NK-92 (cell line): ENCODE data around the gene UACA.
"Not testable (repeated sequence)": the region's sequence is repeated elsewhere in the genome, so short reads cannot be mapped to it uniquely, and the experiment has no call there.

Source experiments
- DNase-seq: peaks from one replicate; lab custom pipeline; 2025; ENCODE audit not compliant: unreplicated experiment; lab: John Stamatoyannopoulos, UW

UACA gene

GRCh38 chr15:70672081-70672480, 91.3 kb downstream of the UACA start:
- DNase-seq = no peak

- no peak for DNase-seq
Observed at GRCh38 chr15:70670680-70671079, 92.7 kb downstream of the UACA start.

DNA sequence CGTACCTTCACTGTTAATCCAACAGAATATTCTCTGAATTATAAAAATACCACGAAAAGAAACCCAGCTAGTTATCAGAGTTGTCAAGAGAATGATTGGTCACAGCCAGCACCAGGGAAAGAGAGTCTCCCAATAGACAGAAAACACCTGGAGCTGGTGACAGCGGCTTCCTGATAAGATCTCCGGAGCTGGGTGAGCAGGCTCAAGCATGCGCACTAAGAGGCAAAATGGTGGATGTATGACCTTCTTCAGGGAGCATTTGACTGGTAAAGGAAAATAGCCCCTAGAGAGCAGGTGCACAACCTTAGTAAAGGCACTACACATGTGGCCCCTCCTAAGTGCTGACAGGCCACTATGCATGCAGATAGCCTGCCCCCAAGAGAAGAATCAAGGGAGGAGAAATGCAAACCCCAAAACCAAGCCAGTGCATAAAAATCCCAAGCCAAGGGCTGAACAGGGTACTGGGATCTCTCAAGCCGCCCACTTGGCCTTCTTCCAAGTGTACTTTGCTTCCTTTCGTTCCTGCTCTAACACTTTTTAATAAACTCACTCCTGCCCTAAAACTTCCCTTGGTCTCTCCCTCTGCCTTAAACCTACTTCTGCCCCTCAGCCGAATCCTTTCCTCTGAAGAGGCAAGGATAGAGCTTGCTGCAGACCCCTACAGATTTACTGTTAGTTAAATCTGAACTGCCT, 93.2 kb downstream of the UACA start:
- no peak for DNase-seq

- DNase-seq = no peak
Observed at GRCh38 chr15:70669006-70669602, 94.3 kb downstream of the UACA start.

- DNase-seq = no peak
Observed at GRCh38 chr15:70665599-70665998, 97.8 kb downstream of the UACA start.

DNA sequence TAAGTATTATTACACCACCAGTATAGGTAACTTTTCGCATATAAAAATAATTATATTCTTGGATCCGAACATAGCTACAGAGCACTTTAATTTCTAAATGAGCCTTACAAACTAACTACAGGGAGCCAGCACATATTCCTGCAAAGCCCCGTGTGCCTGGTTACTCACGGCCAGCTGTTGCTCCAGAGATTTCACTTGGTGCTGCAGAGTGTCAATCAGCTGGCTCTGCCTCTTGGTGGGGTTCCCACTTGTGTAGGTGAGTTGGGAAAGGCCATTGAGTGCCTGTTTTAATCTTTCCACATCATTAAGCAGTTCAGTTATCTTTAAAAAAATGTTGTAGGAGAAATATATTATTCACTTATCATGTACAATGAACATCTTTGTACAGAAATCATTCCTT, 98.9 kb downstream of the UACA start:
- DNase-seq = no peak

- DNase-seq = not testable (repeated sequence)
Observed at GRCh38 chr15:70663069-70663468, 100.3 kb downstream of the UACA start.

DNA sequence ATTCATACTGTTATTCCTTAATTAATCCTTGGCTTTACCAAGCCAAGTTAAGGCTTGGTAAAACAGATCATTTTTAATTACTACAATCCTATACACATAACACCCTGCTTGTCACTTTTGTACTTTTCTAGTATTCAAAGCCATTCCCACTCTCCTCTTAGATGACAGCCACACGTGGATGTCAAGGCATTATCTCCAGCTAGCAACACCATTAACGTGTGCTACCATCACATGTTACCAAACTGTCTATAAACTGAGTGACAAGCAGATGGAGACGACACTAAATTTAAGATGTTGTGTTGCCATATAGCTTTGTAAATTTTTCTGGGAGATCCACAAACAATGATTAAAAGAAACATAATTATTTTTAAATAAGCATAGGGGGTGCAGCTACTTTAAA, 103.7 kb downstream of the UACA start:
- no peak for DNase-seq

- no peak for DNase-seq
Observed at GRCh38 chr15:70658641-70659040, 104.7 kb downstream of the UACA start.

- no peak for DNase-seq
Observed at GRCh38 chr15:70653426-70653825, 109.9 kb downstream of the UACA start.

GRCh38 chr15:70652341-70652740, 111.0 kb downstream of the UACA start:
- no peak for DNase-seq

DNA sequence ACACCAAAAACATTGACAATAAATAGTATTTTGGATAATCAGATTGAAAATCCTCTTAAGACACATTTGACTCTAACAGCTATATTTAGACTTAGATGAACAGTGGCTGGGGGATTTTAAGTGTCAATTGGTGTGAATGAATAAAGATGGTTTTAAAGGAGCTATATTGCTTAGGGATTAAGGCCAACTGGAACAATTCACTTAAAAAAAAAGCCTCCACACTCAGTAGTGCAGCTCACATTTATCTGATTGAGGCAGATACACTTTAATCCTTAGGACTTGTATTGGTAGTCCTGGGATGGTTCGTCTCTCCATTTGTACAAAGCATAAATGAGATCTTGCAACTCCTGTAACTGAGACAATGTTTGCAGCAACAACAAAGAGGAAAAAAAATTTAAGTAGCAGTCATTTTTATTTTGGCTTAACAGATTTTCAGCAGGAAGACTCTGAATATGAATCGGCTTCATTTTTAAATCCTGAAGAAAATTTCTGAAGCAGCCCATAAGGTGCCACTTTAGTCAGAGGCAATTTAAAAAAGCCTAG, 112.0 kb downstream of the UACA start:
- DNase-seq = no peak

DNA sequence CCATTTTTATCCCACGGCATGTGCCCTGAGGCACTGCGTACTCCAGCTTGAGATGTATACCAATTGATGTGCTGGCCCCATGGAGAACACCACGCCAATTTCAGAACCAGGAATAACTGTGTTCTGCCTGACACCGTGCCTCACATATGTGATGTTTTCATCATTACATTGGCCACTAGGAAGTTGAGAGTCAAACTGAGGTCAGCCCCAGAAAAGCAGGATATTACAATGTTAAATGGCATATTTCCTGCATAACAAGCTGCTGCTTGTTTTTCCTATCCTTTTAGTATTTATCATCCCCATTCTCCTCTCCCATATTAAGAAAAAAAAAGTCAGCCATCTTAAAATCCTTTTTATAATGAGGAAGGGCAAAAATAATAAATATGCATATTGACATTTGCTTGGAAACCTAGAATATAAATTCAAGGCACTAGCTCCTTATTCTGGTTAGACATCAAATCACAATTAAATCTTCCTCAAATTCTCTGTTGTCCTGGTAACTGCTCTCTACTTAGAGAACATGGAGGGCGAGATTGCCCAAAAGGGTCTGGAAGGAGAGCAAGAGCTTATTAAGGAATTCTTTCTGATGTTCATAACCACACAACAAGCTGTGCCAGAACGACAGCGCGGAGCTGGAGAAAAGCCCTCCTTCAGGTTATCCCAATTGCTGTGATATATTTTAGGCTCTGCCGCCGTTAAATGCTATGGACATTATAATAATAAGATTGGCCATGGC, 112.6 kb downstream of the UACA start:
- no peak for DNase-seq

DNA sequence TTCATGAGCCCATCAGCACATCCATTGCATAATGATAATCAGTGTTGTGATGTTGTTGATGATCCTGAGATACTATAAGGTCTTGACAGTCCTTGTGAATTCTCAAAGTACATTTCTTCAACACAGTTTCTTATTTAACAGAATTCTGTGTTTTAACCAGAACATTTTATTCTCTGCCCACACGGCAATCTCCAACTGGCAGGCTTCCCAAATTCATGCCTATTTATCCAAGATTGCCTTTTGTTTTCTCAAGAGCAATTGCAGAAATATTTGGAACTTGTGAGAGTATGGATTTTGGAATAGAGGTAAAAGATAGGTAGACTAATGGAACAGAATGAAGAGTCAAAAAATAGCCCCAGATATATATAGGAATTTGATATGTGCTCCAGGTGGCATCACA, 116.0 kb downstream of the UACA start:
- DNase-seq = no peak

DNA sequence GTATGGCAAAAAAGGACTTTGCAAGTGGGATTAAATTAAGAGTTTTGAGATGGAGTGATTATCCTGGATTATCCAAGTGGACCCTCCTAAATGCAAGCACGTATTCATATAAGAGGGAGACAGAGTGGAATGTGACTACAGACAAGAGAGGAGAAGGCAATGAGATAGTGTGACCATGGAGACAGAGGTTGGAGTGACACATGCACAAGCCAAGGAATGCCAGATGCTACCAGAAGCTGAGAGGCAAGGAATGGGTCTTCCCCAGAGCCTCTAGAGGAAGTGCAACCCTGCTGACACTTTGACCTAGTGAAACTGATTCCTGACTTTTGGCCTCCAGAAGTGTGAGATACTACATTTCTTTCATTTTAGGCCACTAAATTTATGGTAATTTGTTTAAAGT, 117.2 kb downstream of the UACA start:
- no peak for DNase-seq

DNA sequence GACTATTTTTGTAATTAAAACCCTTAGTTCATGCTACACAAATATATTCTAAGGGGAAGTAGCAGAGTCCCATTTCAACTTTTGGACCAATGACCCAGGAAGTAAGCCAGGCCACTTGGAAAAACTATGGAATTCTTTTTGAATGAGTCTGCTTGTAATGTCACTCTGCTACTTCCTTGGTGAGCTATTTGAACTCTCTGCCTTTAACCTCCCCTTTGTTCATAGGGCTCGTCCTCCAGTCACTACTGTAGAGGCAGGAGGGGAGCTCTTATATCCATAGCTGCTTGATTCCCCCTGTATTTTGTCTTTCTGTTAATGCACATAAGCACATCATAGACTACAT, 119.6 kb downstream of the UACA start:
- no peak for DNase-seq

GRCh38 chr15:70643106-70643782, 120.1 kb downstream of the UACA start:
- no peak for DNase-seq

DNA sequence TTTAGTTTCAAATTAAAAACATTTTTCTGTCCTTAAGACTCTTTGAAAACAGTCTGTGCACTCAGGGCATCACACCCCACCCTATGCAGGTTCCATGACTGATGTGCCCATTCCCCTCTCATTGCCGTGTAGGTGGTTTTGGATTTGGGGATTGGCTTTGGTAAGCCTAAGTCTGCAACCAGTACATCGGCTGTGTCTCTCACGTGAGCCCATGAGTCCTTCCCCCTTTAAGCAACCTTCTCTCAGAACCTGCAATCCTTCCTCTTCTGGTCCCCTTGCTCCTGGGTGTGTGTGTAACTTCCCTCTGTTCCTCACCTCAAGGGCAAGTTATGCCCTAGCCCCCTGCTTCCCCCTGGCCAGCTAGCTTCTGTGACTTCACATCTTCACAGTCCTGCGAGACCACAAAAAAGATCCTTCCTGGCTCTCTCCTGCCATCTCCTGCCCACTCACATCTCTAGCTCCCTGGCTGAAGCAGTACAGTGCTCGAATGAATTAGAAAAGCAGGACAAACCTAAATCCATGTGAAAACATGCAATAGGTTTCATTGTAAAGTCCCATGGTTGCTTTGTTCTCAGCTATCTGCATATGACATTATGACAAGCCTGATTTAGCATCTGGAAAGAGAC, 126.7 kb downstream of the UACA start:
- DNase-seq = no peak

GRCh38 chr15:70635895-70636294, 127.5 kb downstream of the UACA start:
- no peak for DNase-seq

DNA sequence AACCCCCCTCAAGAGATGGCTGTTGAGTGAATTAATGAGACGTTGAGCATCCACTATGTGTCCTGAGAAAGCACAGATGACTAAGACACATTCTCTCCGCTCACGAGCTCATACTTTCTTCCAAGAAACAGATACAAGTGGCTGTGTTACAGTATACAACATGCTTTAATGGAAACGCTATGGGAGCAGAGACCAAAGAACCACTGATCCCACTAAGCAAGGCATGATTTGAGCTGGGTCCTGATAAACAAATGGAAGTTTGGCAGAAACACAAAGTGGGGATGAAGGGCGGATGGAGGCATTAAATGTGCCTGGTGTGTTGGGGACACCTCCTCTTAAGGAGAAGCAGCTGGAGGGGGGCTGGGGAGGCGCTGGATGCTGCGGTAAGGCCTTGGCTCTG, 129.4 kb downstream of the UACA start:
- DNase-seq = no peak
